ENCODE results near the gene ANP32B. TPM values are rescaled to one million over a fixed set of nuclear protein-coding genes. Genes with fewer than 3 reads are reported as not detected.

Gene ANP32B
- total and polyA plus RNA-seq, 2 experiments from 2014 or later, result 15.4 to 64.3 TPM

GRCh38 chr9:97936998-97937397, 46.1 kb upstream of the ANP32B start:
- Histone ChIP-seq H3K36me3 (replicated peaks; ENCODE audit: insufficient read depth, low read depth) (no peaks in the 10 kb centered on the region), H4K20me1 (ENCODE audit: insufficient read depth, poor library complexity, severe bottlenecking) (no peaks in the 10 kb centered on the region), H3K9me3 (ENCODE audit: low read depth) (no peaks in the 10 kb centered on the region), H3K4me3 (no peak overlapping the region), H3K79me2 (no peaks in the 10 kb centered on the region), H3K4me2 (no peak overlapping the region), H3K27me3 (peaks cover 75% of the 10 kb centered on the region), H3K9me2 (replicated peaks; ENCODE audit: insufficient read depth) (no peaks in the 10 kb centered on the region), H3K4me1 (ENCODE audit: insufficient read depth) (no peaks in the 10 kb centered on the region), H3K27ac (no peak overlapping the region), H2AFZ (no peak overlapping the region)
- DNase-seq (ENCODE audit: low spot score), result no peak
- TF ChIP-seq EZH2phosphoT487 (IDR thresholded peaks at IDR 0.05; ENCODE audit: low read depth, severe bottlenecking, unreplicated experiment), result no peak
- no peak for TF ChIP-seq EZH2 (IDR thresholded peaks at IDR 0.05; ENCODE audit: borderline replicate concordance)
- no peak for TF ChIP-seq CTCF (IDR thresholded peaks at IDR 0.05; ENCODE audit: poor library complexity)

GRCh38 chr9:97938081-97938644, 45.0 kb upstream of the ANP32B start, which contains the start of gene HEMGN:
HEMGN (minus strand) TSS chr9:97938172; CDS start chr9:97938136, 36 bp downstream.
- no peak within 1 kb of the TSS for H3K4me3 ChIP-seq
- H3K27ac ChIP-seq, result no peak within 1 kb of the TSS
- no peaks in the 10 kb centered on the region for H4K20me1 ChIP-seq (ENCODE audit: insufficient read depth, poor library complexity, severe bottlenecking)
- H3K9me2 ChIP-seq (replicated peaks; ENCODE audit: insufficient read depth), result no peaks in the 10 kb centered on the region
- H3K4me2 ChIP-seq, result no peak within 1 kb of the TSS
- H3K9me3 ChIP-seq (ENCODE audit: low read depth), result no peaks in the 10 kb centered on the region
- WGBS (ENCODE audit: low lambda C conversion rate, missing lambda C conversion rate), result 76% methylated on average over 3 of the region's 3 CpGs
- no peak for DNase-seq (ENCODE audit: low spot score)
- H3K79me2 ChIP-seq, result no peaks in the 10 kb centered on the region
- H3K36me3 ChIP-seq (replicated peaks; ENCODE audit: insufficient read depth, low read depth), result no peaks in the 10 kb centered on the region
- TF ChIP-seq EZH2phosphoT487 (IDR thresholded peaks at IDR 0.05; ENCODE audit: low read depth, severe bottlenecking, unreplicated experiment) (no peak), EZH2 (IDR thresholded peaks at IDR 0.05; ENCODE audit: borderline replicate concordance) (no peak), CTCF (IDR thresholded peaks at IDR 0.05; ENCODE audit: poor library complexity) (no peak)
- H2AFZ ChIP-seq, result no peak within 1 kb of the TSS
- H3K4me1 ChIP-seq (ENCODE audit: insufficient read depth), result no peaks in the 10 kb centered on the region
- peaks cover 81% of the 10 kb centered on the region for H3K27me3 ChIP-seq

GRCh38 chr9:97940233-97940632, 42.9 kb upstream of the ANP32B start:
- Histone ChIP-seq H3K36me3 (replicated peaks; ENCODE audit: insufficient read depth, low read depth) (no peaks in the 10 kb centered on the region), H3K4me2 (no peak overlapping the region), H3K27ac (no peak overlapping the region), H3K4me1 (ENCODE audit: insufficient read depth) (no peaks in the 10 kb centered on the region), H3K9me2 (replicated peaks; ENCODE audit: insufficient read depth) (no peaks in the 10 kb centered on the region), H4K20me1 (ENCODE audit: insufficient read depth, poor library complexity, severe bottlenecking) (no peaks in the 10 kb centered on the region), H3K9me3 (ENCODE audit: low read depth) (no peaks in the 10 kb centered on the region), H3K4me3 (no peak overlapping the region), H3K79me2 (no peaks in the 10 kb centered on the region), H3K27me3 (peaks cover 91% of the 10 kb centered on the region), H2AFZ (no peak overlapping the region)
- TF ChIP-seq EZH2 (IDR thresholded peaks at IDR 0.05; ENCODE audit: borderline replicate concordance) (no peak), CTCF (IDR thresholded peaks at IDR 0.05; ENCODE audit: poor library complexity) (no peak), EZH2phosphoT487 (IDR thresholded peaks at IDR 0.05; ENCODE audit: low read depth, severe bottlenecking, unreplicated experiment) (no peak)
- no peak for DNase-seq (ENCODE audit: low spot score)

- 70% methylated on average over 3 of the region's 3 CpGs for WGBS (ENCODE audit: low lambda C conversion rate, missing lambda C conversion rate)
- Histone ChIP-seq H3K4me3 (no peak overlapping the region), H4K20me1 (ENCODE audit: insufficient read depth, poor library complexity, severe bottlenecking) (no peaks in the 10 kb centered on the region), H3K9me2 (replicated peaks; ENCODE audit: insufficient read depth) (no peaks in the 10 kb centered on the region), H3K4me1 (ENCODE audit: insufficient read depth) (no peaks in the 10 kb centered on the region), H3K9me3 (ENCODE audit: low read depth) (no peaks in the 10 kb centered on the region), H3K27me3 (peaks cover 86% of the 10 kb centered on the region), H3K4me2 (no peak overlapping the region), H3K27ac (no peak overlapping the region), H3K36me3 (replicated peaks; ENCODE audit: insufficient read depth, low read depth) (no peaks in the 10 kb centered on the region), H3K79me2 (no peaks in the 10 kb centered on the region), H2AFZ (no peak overlapping the region)
- DNase-seq (ENCODE audit: low spot score), result no peak
- TF ChIP-seq EZH2phosphoT487 (IDR thresholded peaks at IDR 0.05; ENCODE audit: low read depth, severe bottlenecking, unreplicated experiment) (no peak), CTCF (IDR thresholded peaks at IDR 0.05; ENCODE audit: poor library complexity) (no peak), EZH2 (IDR thresholded peaks at IDR 0.05; ENCODE audit: borderline replicate concordance) (no peak)
Observed at GRCh38 chr9:97940741-97941140, 42.4 kb upstream of the ANP32B start.

Measured in hepatocyte (in vitro differentiated cells).